Karpas-422 (cell line): Measurements from ENCODE around the gene PHC3. TPM values are rescaled to one million over a fixed set of nuclear protein-coding genes. Genes with fewer than 3 reads are reported as not detected.
"Not testable (repeated sequence)": the region's sequence is repeated elsewhere in the genome, so short reads cannot be mapped to it uniquely, and the experiment has no call there.

Experiments
- DNase-seq: peaks from one replicate; pipeline ENCODE4 v3.0.0-alpha.2; 2015
- H2AFZ ChIP-seq: fragments of 200-600 bp; sonication (generic); 2 replicates; pipeline ENCODE4 v1.6.1; 2014; ENCODE audit warnings: antibody characterized with exemption, low read length, mixed read lengths
- H3K27ac ChIP-seq: fragments of 200-600 bp; sonication (generic); 2 replicates; pipeline ENCODE4 v1.5.1; 2014; ENCODE audit warnings: mild to moderate bottlenecking, low read length, moderate library complexity
- H3K27me3 ChIP-seq: fragments of 200-600 bp; sonication (generic); 2 replicates; pipeline ENCODE4 v1.6.1; 2014; ENCODE audit warnings: low read length, mixed read lengths
- H3K36me3 ChIP-seq: fragments of 200-600 bp; sonication (generic); 2 replicates; pipeline ENCODE4 v1.6.1; 2014; ENCODE audit warnings: low read length, mixed read lengths; ENCODE audit not compliant: insufficient read depth
- H3K4me1 ChIP-seq: fragments of 200-600 bp; sonication (generic); 2 replicates; pipeline ENCODE4 v1.6.1; 2014; ENCODE audit warnings: mild to moderate bottlenecking, low read length, mixed read lengths
- H3K4me2 ChIP-seq: fragments of 200-600 bp; sonication (generic); 2 replicates; pipeline ENCODE4 v1.6.1; 2014; ENCODE audit warnings: low read length, low read depth, mild to moderate bottlenecking; ENCODE audit not compliant: poor library complexity, severe bottlenecking
- H3K4me3 ChIP-seq: fragments of 200-600 bp; sonication (generic); 2 replicates; pipeline ENCODE4 v1.5.1; 2014; ENCODE audit warnings: mild to moderate bottlenecking, antibody characterized with exemption, low read length, mixed read lengths
- H3K79me2 ChIP-seq: fragments of 200-600 bp; sonication (generic); 2 replicates; pipeline ENCODE4 v1.6.1; 2014; ENCODE audit warnings: mild to moderate bottlenecking, low read length, mixed read lengths
- H3K9ac ChIP-seq: fragments of 200-600 bp; sonication (generic); 2 replicates; pipeline ENCODE4 v1.6.0; 2014; ENCODE audit warnings: low read length
- H3K9me2 ChIP-seq: fragments of 200-600 bp; sonication (generic), shearing (Covaris generic); replicated peaks from 2 replicates; pipeline ENCODE4 v1.6.0; 2014; ENCODE audit warnings: mild to moderate bottlenecking, low read length, moderate library complexity; ENCODE audit not compliant: insufficient read depth
- H3K9me3 ChIP-seq: fragments of 300-700, 200-600 bp; sonication (generic); 2 replicates; pipeline ENCODE4 v1.6.1; 2014; ENCODE audit warnings: low read length, mixed read lengths
- H4K20me1 ChIP-seq: fragments of 200-600 bp; sonication (generic); 2 replicates; pipeline ENCODE4 v1.6.1; 2014; ENCODE audit warnings: mild to moderate bottlenecking, antibody characterized with exemption, low read length, low read depth; ENCODE audit not compliant: insufficient read depth
- total RNA-seq: library from RNA; depleted of rRNA; stranded (reverse); fragments of >200 nt; shearing (Covaris generic); gene quantifications from 2 replicates; pipeline ENCODE4 v1.2.3, GENCODE V29; 2014; ENCODE audit warnings: low replicate concordance

PHC3 gene
- total RNA-seq, 1 experiment from 2014 or later = 89.9 TPM

DNA sequence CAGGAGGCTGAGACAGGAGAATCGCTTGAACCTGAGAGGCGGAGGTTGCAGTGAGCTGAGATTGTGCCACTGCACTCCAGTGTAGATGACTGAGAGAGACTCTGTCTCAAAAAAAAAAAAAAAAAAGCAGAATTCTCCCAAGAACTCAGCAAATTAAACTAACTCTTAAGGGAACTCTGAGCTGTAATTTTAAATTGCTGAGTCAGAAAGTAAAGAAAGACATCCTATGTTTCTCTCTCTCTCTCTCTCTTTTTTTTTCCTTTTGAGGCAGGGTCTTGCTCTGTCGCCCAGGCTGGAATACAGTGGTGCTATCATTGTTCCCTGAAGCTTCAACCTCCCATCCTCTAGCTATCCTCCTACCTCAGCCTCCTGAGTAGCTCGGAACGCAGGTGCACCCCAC lies 20.0 kb upstream of the PHC3 start:
- H3K9me3 ChIP-seq = no peaks in the 10 kb centered on the region
- H3K9me2 ChIP-seq = no peaks in the 10 kb centered on the region
- no peak overlapping the region for H3K4me3 ChIP-seq
- peaks cover 9% of the 10 kb centered on the region; the same call in 1 of the 2 replicates for H3K4me1 ChIP-seq
- no peak overlapping the region for H3K27ac ChIP-seq
- H3K4me2 ChIP-seq = no peak overlapping the region
- no peak for DNase-seq
- no peaks in the 10 kb centered on the region for H3K36me3 ChIP-seq
- no peaks in the 10 kb centered on the region for H3K27me3 ChIP-seq
- H3K9ac ChIP-seq = no peak overlapping the region
- H4K20me1 ChIP-seq = no peaks in the 10 kb centered on the region
- H3K79me2 ChIP-seq = no peaks in the 10 kb centered on the region
- H2AFZ ChIP-seq = no peak overlapping the region

DNA sequence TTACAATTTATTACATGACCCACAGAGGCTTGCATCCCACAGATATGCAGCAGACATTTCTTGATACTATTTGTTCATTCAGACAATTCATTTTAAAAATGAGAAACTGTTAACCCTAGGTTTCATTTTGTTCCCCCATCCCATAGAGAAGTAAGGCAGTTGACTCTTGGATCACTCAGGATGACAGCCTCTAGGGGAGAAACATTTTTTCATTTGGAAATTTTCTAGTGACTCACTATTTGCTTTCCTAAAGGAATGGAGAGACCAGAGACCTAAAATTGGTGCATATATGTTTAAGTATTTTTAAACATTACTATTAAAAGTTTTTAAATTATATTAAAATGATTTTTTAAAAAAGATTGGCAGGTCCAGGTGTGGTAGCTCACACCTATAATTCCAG lies 19.5 kb upstream of the PHC3 start:
- Histone ChIP-seq H3K4me2 (no peak overlapping the region), H3K9me3 (no peaks in the 10 kb centered on the region), H3K27ac (no peak overlapping the region), H3K9ac (no peak overlapping the region), H3K4me3 (no peak overlapping the region), H3K79me2 (no peaks in the 10 kb centered on the region), H3K4me1 (peaks cover 9% of the 10 kb centered on the region; the same call in 1 of the 2 replicates), H3K9me2 (no peaks in the 10 kb centered on the region), H3K36me3 (no peaks in the 10 kb centered on the region), H2AFZ (no peak overlapping the region), H3K27me3 (no peaks in the 10 kb centered on the region), H4K20me1 (no peaks in the 10 kb centered on the region)
- no peak for DNase-seq

DNA sequence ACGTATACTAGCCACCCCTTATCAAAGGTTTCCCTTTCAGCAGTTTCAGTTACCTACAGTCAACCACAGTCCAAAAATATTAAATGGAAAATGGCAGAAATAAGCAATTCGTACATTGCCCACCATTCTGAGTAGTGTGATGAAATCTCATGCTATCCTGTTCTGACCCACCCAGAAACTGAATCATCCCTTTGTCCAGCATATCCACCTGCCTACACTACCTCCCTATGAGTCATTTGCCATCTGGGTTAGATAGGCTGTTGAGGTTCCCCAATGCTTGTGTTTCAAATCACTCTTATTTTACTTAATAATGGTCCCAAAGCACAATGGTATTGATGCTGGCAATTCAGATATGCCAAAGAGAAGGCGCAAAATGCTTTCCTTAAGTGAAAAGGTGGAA lies 15.3 kb upstream of the PHC3 start:
- H3K4me1 ChIP-seq = peaks cover 9% of the 10 kb centered on the region; the same call in 1 of the 2 replicates
- H3K27me3 ChIP-seq = no peaks in the 10 kb centered on the region
- DNase-seq = no peak
- no peak overlapping the region for H3K27ac ChIP-seq
- H3K9ac ChIP-seq = no peak overlapping the region
- H3K4me2 ChIP-seq = no peak overlapping the region
- H3K9me2 ChIP-seq = no peaks in the 10 kb centered on the region
- no peaks in the 10 kb centered on the region for H3K79me2 ChIP-seq
- no peak overlapping the region for H3K4me3 ChIP-seq
- H3K9me3 ChIP-seq = no peaks in the 10 kb centered on the region
- no peaks in the 10 kb centered on the region for H3K36me3 ChIP-seq
- H2AFZ ChIP-seq = no peak overlapping the region
- H4K20me1 ChIP-seq = no peaks in the 10 kb centered on the region

DNA sequence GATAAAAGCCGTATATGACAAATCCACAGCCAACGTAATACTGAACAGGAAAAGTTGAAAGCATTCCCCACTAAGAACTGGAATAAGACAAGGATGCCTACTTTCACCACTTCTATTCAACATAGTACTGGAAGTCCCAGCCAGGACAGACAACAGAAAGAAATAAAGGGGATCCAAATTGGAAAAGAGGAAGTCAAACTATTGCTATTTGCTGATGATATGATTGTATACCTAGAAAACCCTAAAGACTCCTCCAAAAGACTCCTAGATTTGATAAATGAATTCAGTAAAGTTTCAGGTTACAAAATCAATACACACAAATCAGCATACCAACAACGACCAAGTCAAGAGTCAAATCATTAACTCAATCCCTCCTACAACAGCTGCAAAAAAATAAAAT lies 14.2 kb upstream of the PHC3 start:
- not testable (repeated sequence) for H3K36me3 ChIP-seq, H2AFZ ChIP-seq, H3K9me3 ChIP-seq, H3K9ac ChIP-seq, DNase-seq, H4K20me1 ChIP-seq, H3K4me1 ChIP-seq, H3K27ac ChIP-seq, H3K4me3 ChIP-seq, H3K4me2 ChIP-seq, H3K27me3 ChIP-seq, H3K79me2 ChIP-seq, H3K9me2 ChIP-seq

DNA sequence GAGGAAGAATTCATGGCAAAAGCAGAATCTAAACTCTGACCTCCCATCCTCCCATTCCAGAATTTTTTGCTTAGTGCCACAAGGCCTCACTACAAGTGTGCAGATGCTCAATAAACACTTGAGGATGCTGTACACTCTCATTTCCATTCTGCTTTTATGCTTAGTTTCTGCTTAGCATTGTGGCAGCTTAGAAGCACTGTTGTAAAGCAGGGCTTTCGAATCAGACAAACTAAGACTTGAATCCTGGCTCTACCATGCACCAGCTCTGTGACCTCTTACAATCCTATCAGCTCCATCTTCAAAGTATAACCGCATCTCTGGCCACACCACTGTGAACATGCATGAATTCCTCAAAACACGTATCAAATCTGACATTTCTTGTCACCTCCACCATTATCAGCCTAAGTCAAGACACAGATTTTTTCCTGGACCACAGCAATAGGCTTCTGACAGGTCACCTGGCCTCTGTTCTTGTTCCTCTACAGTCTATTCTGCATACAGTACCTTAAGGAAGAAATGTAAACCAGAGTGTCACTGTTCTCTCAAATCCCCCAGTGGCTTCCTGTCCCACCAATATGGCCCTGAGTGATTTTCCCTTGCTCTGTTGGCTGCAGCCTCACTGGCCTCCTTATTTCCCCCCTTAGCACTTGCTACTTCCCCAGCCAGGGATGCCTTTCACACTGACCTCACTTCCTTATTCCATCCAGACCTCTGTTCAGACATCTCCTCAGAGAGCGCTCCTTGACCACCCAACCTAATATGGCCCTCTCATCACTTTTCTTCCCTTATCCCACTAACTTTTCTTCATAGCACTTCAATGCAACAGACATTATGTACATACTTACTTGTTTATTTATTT lies 8.1 kb upstream of the PHC3 start:
- no peaks in the 10 kb centered on the region for H4K20me1 ChIP-seq
- peaks cover 4% of the 10 kb centered on the region; the same call in 1 of the 2 replicates for H3K4me1 ChIP-seq
- no peaks in the 10 kb centered on the region for H3K79me2 ChIP-seq
- no peaks in the 10 kb centered on the region for H3K9me2 ChIP-seq
- peak overlapping the region; percentile 21; the same call in 1 of the 2 replicates for H3K9ac ChIP-seq
- H3K36me3 ChIP-seq = no peaks in the 10 kb centered on the region
- no peaks in the 10 kb centered on the region for H3K9me3 ChIP-seq
- H3K4me3 ChIP-seq = no peak overlapping the region
- H2AFZ ChIP-seq = no peak overlapping the region; the same call in 1 of the 2 replicates
- H3K27ac ChIP-seq = no peak overlapping the region
- DNase-seq = no peak
- H3K4me2 ChIP-seq = peak overlapping the region; percentile 38
- H3K27me3 ChIP-seq = no peaks in the 10 kb centered on the region

DNA sequence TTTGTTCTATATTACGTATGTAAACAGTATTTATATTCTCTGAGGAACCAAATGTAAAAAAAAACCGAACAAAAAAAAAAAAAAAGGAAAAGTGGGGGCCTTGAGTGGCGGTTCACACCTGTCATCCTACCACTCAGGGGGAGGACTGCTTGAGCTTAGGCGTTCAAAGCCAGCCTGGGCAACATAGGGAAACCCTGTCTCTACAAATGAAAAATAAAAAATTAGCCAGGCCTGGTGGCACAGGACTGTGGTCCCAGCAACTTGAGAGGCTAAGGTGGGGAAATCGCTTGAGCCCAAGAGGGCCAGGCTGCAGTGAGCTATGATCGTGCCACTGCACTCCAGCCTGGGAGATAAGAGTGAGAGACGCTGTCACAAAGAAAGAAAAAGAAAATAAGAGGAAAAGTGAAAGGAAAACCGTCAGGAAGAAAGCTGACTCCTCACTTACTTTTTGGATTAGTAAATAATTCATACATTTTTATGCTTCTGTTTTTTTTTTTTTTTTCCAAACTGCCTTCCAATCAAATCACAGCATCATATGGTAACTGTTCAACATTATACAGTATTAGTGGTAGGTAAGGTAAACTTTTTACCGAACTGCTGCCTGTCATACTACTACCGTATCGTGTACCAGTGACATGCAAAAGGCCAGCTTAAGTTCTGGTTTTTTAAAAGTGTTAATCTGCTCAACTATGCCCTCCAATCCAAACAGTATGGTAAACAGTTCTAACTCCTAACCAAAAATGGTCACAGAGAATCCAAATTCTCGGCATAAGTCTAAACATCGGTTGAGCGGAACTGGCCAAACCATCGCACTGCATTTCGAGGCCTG lies 1.2 kb downstream of the PHC3 start:
- Histone ChIP-seq H3K9me3 (no peaks in the 10 kb centered on the region), H3K4me1 (peaks cover 19% of the 10 kb centered on the region), H3K9me2 (no peaks in the 10 kb centered on the region), H3K27me3 (no peaks in the 10 kb centered on the region), H2AFZ (no peak overlapping the region), H3K4me3 (peak overlapping the region; percentile 73), H3K4me2 (peak overlapping the region; percentile 84), H3K79me2 (peaks cover 53% of the 10 kb centered on the region), H3K27ac (peak overlapping the region; percentile 64), H3K36me3 (peaks cover 23% of the 10 kb centered on the region), H3K9ac (peak overlapping the region; percentile 89), H4K20me1 (no peaks in the 10 kb centered on the region)
- peak; percentile 63 for DNase-seq

DNA sequence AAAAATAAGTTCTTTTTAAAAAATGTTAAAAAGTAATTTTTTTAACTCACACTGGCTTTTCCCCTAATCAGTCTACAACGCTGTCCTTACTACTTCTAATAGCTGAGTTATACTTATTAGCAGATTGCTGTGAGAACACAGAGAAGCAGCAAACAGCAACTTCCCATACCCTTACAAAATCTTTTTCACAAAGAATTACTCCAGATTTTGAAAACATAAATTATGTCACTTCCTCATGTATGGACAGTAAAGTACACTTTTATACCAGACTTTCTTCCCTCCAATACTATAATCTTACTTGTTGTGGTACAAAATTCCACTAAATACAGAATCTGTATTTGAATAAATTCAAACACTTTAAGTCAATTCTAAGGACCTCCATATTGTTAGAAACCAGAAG lies 2.1 kb downstream of the PHC3 start:
- Histone ChIP-seq H3K27me3 (no peaks in the 10 kb centered on the region), H3K4me3 (peak overlapping the region; percentile 73), H3K9me2 (no peaks in the 10 kb centered on the region), H3K36me3 (peaks cover 31% of the 10 kb centered on the region), H3K9ac (peak overlapping the region; percentile 89), H3K27ac (peak overlapping the region; percentile 64), H3K4me1 (peaks cover 20% of the 10 kb centered on the region), H3K9me3 (no peaks in the 10 kb centered on the region), H3K4me2 (peak overlapping the region; percentile 84), H2AFZ (no peak overlapping the region), H3K79me2 (peaks cover 62% of the 10 kb centered on the region), H4K20me1 (no peaks in the 10 kb centered on the region)
- DNase-seq = peak; percentile 45

DNA sequence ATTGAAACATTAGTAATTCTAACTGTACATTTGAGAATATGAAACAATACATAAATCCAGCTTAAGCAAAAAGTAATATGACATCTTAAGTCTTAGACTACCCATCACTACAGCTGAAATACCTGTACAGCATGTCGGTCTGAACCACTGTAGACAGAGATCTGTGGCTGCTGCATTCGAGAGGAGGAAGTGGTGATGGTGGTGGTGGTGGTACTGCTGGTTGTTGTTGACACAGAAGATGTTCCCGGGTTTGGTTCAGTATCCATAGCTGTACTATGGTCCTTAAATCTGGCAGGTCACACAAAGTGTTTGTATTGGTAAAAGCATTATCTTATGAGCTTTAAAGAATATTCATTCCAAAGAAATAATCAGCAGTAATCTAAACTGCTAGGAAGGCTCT lies 2.9 kb downstream of the PHC3 start:
- Histone ChIP-seq H3K27ac (0 out of 2 replicates have a peak overlapping the region, but pooled peaks have one; percentile 64), H3K36me3 (peaks cover 35% of the 10 kb centered on the region), H3K9me3 (no peaks in the 10 kb centered on the region), H3K9ac (no peak overlapping the region), H3K9me2 (no peaks in the 10 kb centered on the region), H3K27me3 (no peaks in the 10 kb centered on the region), H3K4me1 (peaks cover 22% of the 10 kb centered on the region), H3K4me2 (peak overlapping the region; percentile 84), H3K79me2 (peaks cover 68% of the 10 kb centered on the region), H3K4me3 (0 out of 2 replicates have a peak overlapping the region, but pooled peaks have one; percentile 73), H2AFZ (no peak overlapping the region), H4K20me1 (no peaks in the 10 kb centered on the region)
- DNase-seq = no peak
